HG03103 (cell line): Measurements from ENCODE around the gene CHD8.

ENCODE experiments used
- ATAC-seq: cut with Tn5 transposase; IDR thresholded peaks from one replicate; pipeline ENCODE4 v1.9.1; 2021; ENCODE audit warnings: low read depth; ENCODE audit not compliant: unreplicated experiment

The CHD8 gene

GRCh38 chr14:21437063-21437901, 18.6 kb downstream of the CHD8 start:
- peak; percentile 98 for ATAC-seq

GRCh38 chr14:21436567-21437062, 19.3 kb downstream of the CHD8 start:
- peak; percentile 9 for ATAC-seq

GRCh38 chr14:21431126-21431525, 24.8 kb downstream of the CHD8 start:
- no peak for ATAC-seq

DNA sequence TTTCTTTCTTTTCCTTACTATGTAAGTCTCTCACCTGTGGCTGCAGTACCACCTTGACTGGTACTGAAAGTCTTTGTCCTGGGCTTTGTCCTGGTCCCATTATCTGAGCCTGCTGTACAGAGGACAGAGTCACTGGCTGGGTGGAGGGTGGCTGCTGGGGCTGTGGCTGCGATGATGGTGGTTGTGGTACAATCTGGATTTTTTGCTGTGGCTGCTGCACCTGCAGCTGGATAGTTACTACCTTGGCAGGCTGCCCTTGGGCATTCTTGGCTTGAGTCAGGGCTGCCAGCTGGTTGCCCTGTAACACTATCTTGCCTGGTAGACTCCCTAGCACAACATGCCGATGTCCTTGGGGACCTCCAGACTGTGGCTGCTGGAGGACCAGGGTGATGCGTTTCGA, 27.0 kb downstream of the CHD8 start:
- no peak for ATAC-seq

- no peak for ATAC-seq
These were observed 29.2 kb downstream of the CHD8 start for GRCh38 chr14:21426692-21427091.

GRCh38 chr14:21419528-21419927, 36.4 kb downstream of the CHD8 start:
- ATAC-seq, result no peak

DNA sequence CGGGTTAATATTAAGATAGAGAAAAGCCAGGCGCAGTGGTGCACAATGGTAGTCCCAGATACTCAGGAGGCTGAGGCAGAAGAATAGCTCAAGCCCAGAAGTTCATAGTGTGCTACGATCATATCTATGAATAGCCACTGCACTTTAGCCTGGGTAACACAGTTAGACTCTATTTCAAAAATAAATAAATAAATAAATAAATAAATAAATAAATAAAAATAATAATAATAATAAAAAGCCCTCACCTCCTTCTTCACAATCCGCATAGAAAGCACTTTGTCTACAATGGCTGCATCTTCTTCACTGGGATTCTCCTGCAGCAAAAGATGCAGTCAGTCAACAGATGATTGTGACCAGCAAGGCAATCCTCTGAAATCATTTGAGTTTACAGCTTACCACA, 40.6 kb downstream of the CHD8 start:
- no peak for ATAC-seq

- ATAC-seq, result no peak
These were observed 41.7 kb downstream of the CHD8 start for GRCh38 chr14:21414137-21414631.

DNA sequence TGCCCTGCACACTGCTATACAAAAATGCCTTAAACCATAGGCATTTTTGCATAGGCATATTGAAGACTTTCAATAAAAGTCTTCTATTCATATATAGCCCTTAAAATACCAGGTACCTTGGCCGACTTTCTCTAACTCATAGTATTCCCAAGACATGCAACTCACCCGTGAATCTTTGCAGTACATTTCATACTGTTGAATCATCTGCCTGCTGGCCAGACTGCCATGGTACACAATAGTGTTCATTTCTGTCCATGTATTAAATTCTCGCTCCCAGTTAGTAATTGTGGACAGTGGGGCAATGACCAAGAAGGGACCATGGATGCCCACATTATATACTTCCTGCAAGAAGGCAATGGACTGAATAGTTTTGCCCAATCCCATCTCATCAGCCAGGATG, 47.8 kb downstream of the CHD8 start:
- no peak for ATAC-seq

DNA sequence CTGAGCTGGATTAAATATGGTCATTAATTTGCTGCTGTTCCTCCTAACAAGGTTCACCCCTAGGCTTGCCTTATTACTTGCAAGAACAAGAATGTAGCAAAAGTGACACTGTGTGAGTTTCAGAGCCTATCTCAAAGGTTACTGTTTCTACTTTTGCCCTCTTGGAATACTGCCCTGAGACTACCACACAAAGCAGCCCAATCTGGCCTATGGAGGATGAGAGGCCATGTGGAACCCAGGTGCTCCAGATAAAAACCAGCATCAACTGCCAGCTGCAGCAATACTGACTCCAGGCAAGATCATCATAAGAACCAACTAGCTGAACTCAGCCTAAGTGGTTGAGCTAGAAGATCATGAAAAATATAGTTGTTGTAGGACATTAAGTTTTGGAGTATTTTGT, 49.7 kb downstream of the CHD8 start:
- no peak for ATAC-seq

DNA sequence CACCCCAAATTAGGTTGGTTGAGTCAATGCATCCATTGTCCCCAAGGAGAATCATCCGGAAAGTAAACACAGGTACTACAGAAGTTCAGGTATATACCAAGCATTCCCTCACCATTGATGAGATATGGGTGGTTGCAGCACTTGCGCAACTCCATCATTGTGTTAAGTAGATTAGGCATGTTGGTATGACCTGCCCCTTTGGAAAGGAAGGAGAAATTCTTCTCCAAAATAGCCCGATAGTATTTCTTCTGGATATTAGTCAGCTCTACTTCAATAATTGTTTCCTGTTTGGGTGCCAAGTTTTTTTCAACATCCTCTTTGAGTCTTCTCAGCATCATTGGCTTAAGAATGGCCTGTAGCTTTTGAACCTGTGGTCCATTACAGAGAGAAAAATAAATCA, 50.8 kb downstream of the CHD8 start:
- no peak for ATAC-seq

DNA sequence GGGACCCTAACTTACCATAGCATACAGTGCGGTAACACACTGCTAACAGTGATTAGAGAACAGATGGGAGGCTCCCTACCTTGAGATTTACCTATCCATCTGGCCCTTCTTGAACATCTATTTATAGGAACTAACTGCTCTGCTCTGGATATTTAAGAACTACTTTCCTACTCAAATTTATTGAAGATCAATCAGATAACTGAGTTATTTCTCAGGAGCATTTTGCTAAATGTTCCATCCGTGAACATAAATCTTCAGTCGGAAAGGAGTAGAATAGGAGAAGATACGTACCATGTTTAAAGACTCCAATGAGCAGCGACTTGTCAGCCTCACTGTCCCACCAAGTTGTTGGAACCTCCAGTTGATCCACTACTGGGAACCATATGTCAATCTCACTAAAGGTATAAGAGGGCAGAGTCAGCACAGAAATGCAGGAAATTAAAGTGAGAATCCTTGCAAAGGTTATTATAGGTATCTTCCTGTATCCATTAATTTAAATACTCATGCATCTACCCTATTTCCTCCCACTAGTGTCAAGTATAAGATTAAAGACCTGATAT, 56.5 kb downstream of the CHD8 start:
- ATAC-seq, result no peak

GRCh38 chr14:21398901-21399300, 57.0 kb downstream of the CHD8 start:
- ATAC-seq, result no peak

DNA sequence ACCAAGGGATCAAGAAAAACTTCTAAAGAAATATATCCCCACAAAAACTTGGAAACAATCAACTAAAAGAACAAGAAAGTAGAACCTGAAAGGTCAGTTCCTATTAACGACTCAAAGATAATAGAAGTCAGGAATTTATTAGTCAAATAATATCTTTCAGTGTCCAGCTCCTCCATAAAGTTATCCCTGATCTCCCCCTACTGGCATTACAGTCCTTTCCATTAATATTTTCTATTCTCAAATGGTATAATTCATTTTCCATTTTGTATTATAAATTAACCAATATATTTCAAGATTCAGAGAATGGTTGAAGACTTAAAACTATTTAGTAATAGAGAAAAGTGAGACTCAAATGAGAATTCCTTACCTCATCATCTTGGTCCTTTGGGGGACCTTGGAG, 60.5 kb downstream of the CHD8 start:
- ATAC-seq, result no peak

GRCh38 chr14:21385188-21385904, 70.6 kb downstream of the CHD8 start:
- no peak for ATAC-seq

DNA sequence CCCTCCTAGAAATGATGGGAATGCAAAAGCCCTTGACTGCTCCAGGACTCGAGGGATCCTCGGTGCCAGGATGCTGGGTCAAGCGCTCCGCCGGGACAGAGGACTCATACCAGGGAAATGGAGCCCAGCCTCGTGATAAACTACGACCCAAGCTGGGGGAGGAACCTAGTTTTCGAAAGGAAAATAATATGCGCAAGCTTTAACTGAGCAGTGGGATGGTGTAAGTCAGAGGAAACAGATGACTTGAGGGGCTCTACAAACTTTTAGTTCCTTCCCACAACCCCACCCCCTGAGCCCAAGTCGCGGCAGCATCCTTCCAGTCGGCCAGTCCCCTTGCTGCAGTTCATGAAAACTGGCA, 71.5 kb downstream of the CHD8 start:
- peak; percentile 15 for ATAC-seq

DNA sequence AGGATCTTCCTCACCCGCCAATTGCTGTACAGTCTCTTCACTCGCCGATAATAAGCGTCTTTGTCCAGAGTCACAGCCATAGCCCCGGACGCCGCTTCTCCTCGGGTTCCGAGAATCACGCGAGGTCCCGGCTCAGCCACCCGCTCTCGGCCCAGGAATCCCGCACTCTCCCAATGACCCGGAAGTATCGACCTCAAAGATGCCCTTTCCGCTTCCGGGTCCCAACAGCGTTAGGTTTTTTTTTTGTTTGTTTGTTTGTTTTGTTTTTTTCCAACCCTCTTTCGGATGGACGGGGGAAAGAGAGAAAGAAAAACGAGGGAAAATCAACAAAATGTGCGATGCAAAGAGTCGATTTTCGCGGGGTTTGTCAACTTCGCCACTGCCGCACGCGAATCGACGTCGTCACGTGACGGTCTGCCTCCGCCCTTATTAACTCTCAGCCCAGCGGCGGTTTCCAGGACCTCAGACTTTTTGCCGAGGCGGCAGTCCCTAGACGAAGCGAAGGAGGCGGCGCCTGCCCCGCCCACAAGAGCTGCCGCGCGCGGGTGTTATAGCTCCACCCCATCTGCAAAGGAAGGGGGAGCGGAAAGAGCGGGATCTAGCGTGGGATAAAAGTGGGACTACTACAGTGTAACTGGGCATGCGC, 72.0 kb downstream of the CHD8 start, which contains the start of gene SUPT16H:
Gene SUPT16H (minus strand): TSS at position 172 of the 646 bp plus-strand sequence. CDS start 92 bp downstream, at position 80.
- peak; percentile 77 for ATAC-seq

DNA sequence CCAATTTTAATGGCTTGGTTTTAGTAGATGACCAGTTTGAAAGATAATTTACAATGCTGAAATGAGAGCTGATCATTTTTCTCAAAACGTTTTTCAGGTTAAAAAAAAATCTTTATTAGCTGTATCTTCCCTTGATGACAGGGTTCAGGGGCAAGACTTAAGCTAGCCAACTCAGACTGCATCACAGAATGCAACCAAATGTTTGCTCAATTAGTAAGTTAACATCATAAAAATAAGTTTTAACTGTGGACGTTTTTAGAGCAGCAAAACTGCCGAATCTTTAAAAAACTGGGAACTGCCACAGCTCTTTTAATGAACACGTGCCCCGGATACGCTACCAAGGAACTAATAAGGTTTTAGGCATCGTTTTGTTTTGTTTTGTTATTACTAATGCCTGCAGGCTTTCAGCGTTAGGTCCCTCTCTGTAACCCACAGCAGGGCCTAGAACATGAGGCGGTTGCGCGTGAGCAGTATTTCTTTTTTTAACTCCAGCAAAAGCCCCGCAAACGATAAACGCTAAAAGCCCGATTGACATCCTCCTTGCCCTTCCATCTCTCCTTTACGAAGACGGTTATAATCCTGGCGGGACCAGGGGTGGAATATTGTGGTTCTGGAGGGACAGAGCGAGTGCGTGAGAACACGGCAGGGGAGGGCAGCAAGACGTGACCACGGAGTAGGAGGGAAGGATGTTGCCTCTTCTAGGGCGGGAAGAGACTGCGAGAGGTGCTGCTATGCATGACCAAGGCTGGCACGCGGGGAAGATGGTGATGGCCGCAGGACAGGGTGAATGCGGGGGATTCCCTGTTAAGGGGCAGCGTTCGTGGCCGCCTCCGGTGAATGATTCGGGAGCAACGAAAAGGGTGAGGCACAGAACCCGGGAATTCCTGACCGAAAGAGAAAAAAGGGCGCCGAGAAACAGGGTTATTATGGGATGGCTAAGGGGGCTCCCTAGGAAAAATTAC, 72.8 kb downstream of the CHD8 start:
- no peak for ATAC-seq

DNA sequence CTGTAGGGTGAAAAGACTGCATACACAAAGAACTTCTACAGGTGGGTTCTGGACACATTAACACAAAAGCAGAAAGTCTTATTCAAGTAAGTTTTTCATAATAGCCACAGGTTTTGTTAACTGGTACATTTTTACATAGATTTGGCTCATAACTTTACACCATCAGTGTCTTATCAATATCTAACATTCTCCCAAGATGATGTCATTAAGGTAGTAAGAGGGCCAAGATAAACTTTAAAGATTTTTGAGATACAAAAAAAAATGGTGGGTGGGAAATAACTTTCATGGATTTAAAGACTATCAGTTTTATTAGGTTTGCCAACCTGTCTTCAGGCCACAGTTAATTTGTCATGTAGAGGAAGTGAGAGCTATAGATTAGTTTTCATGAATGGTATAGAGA, 73.8 kb downstream of the CHD8 start:
- ATAC-seq, result no peak

- ATAC-seq, result no peak
These were observed 76.6 kb downstream of the CHD8 start for GRCh38 chr14:21379338-21379737.
